Tibial nerve (tissue), 4 donors: ENCODE measurements around the gene C8G.

ENCODE experiments used
- EP300 ChIP-seq, 2 donors: sonication (generic); formaldehyde crosslinking; IDR thresholded peaks; one replicate each; pipeline ENCODE4 v1.6.1; 2017; ENCODE audit warnings: antibody characterized with exemption in 2 of 2, mild to moderate bottlenecking in 1 of 2
- TF ChIP-seq, protein P1 (sequence below), 5 experiments: fragments of 200-600 bp in 3 of 5; fragments of 450-650 bp in 2 of 5; sonication (generic) in 3 of 5; IDR thresholded peaks; one replicate each; pipeline ENCODE4 v1.5.1; 2016 to 2019; ENCODE audit warnings: antibody characterized with exemption in 5 of 5, mild to moderate bottlenecking in 3 of 5, moderate library complexity in 2 of 5

DNA sequence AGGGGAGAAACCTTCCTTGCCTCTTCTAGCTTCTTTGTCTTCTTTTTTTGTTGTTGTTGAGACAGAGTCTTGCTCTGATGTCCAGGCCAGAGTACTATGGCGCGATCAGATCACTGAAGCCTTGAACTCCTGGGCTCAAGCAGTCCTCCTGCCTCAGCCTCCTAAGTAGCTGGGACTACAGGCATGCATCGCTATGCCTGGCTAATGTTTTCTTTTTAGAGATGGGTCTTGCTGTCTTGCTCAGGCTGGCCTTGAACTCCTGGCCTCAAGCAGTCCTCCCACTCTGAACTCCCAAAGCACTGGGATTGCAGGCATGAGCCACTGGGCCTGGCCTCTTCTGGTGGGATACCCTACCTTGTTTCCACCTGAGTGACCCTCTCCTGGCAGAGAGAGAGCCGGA lies 43.8 kb downstream of the C8G start:
- no peak for TF ChIP-seq EP300 (IDR thresholded peaks at IDR 0.05)
- TF ChIP-seq, protein P1, sequence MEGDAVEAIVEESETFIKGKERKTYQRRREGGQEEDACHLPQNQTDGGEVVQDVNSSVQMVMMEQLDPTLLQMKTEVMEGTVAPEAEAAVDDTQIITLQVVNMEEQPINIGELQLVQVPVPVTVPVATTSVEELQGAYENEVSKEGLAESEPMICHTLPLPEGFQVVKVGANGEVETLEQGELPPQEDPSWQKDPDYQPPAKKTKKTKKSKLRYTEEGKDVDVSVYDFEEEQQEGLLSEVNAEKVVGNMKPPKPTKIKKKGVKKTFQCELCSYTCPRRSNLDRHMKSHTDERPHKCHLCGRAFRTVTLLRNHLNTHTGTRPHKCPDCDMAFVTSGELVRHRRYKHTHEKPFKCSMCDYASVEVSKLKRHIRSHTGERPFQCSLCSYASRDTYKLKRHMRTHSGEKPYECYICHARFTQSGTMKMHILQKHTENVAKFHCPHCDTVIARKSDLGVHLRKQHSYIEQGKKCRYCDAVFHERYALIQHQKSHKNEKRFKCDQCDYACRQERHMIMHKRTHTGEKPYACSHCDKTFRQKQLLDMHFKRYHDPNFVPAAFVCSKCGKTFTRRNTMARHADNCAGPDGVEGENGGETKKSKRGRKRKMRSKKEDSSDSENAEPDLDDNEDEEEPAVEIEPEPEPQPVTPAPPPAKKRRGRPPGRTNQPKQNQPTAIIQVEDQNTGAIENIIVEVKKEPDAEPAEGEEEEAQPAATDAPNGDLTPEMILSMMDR (IDR thresholded peaks at IDR 0.05), result no peak
